Testis (tissue), 2 donors: ENCODE data around the gene IPO9.

Experiments used
- POLR2A ChIP-seq: fragments of 450-650 bp; IDR thresholded peaks from one replicate; pipeline ENCODE4 v1.6.1; 2017; ENCODE audit warnings: antibody characterized with exemption, mild to moderate bottlenecking, moderate library complexity
- TF ChIP-seq, protein P1 (sequence below), 3 experiments: fragments of 450-650 bp in 2 of 3; fragments of 200-600 bp in 1 of 3; sonication (generic) in 1 of 3; IDR thresholded peaks; one replicate each; pipeline ENCODE4 v1.5.1; 2016 to 2019; ENCODE audit warnings: antibody characterized with exemption in 3 of 3, mild to moderate bottlenecking in 2 of 3, moderate library complexity in 1 of 3

DNA sequence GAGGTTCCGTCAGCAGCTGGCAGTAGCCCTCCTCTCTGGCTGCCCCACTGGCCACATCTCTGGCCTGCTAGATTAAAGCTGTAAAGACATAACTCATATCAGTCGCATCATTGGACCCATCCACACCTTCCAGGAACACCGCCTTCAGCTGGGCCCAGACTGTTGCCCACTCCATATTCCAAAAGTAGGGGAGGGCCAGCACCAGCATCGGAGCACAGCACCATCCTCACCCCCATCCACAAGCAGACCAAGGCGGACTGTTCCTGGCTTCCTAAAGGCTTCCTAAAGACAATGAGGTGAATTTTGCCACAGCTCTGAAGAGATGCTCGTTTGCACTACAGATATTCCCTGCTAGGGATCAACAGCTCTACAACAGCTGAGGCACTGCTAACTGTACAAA, 63.3 kb downstream of the IPO9 start:
- TF ChIP-seq, protein P1, sequence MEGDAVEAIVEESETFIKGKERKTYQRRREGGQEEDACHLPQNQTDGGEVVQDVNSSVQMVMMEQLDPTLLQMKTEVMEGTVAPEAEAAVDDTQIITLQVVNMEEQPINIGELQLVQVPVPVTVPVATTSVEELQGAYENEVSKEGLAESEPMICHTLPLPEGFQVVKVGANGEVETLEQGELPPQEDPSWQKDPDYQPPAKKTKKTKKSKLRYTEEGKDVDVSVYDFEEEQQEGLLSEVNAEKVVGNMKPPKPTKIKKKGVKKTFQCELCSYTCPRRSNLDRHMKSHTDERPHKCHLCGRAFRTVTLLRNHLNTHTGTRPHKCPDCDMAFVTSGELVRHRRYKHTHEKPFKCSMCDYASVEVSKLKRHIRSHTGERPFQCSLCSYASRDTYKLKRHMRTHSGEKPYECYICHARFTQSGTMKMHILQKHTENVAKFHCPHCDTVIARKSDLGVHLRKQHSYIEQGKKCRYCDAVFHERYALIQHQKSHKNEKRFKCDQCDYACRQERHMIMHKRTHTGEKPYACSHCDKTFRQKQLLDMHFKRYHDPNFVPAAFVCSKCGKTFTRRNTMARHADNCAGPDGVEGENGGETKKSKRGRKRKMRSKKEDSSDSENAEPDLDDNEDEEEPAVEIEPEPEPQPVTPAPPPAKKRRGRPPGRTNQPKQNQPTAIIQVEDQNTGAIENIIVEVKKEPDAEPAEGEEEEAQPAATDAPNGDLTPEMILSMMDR (IDR thresholded peaks at IDR 0.05), result no peak
- no peak for TF ChIP-seq POLR2A
